GM21529 (cell line): ENCODE measurements around the gene SMIM8.

ENCODE experiments used
- ATAC-seq: cut with Tn5 transposase; IDR thresholded peaks from one replicate; pipeline ENCODE4 v1.9.1; 2021; ENCODE audit not compliant: unreplicated experiment

SMIM8 gene

DNA sequence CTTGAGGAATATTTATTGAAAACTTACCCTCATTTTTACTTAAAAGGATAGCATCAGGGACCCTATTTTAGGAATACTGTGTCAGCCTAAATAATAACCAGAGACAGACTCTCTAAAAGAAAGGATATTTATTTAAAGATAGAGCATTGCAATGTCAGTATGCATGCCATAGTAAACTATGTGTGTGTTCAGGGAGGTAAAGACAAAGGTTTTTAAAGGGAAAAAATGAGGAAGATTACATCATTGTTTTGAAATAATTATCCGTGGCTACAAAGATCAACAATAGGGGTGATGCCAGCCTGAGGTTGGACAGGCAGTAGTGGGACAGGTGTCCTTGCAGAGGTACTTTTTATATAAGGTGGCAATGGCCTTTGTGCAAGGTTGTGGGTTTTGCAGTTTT, 61.6 kb downstream of the SMIM8 start:
- ATAC-seq = no peak

DNA sequence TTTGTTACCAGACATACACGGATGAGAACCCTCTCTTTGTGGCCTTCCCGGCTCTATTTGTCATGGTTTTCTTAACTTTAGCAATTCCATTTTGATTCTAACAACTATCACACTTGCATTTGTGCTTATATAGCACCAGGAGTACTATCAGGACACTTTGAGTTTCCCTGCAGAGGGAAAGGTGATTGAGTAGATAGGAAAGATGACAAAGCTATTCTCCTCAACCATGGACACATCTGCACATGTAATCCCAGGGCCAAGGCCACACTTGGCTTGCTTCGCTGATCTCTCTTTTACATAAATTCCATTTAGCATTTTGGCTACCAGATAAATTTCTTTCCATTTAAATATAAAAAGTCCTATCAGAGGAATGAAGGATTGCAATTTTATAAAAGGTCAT, 62.1 kb downstream of the SMIM8 start:
- ATAC-seq = no peak

GRCh38 chr6:87391334-87391733, 68.9 kb downstream of the SMIM8 start:
- ATAC-seq = peak; percentile 67
